ENCODE measurements around the gene SHOC2. TPM values are rescaled to one million over a fixed set of nuclear protein-coding genes. Genes with fewer than 3 reads are reported as not detected.

The SHOC2 gene
- total RNA-seq, 1 donor from 2014 or later = 24.4 TPM

DNA sequence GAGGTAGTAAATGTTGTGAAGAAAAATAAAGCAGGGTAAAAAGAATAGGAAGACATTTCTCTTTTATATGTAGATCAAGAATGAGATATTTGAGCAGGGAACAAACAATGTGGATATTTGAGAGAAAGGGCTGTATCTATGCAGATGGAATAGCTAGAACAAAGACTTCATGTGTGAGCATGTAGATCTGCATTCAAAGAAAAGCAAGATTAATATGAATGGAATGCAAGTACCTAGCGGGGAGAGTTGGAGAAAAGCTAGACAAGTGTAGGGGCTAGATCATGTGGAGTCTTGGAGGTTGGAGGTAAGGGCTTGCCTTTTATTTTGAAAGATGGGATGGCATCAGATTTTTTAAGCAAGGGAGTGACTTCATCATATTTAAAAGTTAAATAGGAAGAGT lies 27.1 kb downstream of the SHOC2 start:
- no peak for TF ChIP-seq CTCF (IDR thresholded peaks at IDR 0.05; ENCODE audit: insufficient read depth, low read length, poor library complexity, severe bottlenecking)
- no peak for DNase-seq (ENCODE audit: low read depth)
- no peaks in the 10 kb centered on the region for H3K36me3 ChIP-seq (ENCODE audit: control insufficient read depth, insufficient read depth, low read length)
- H3K4me3 ChIP-seq (ENCODE audit: low read depth, low read length) = no peak overlapping the region
- no peaks in the 10 kb centered on the region for H3K27me3 ChIP-seq (ENCODE audit: control insufficient read depth, insufficient read depth, low read length)

- no peak for DNase-seq (ENCODE audit: low read depth)
- Histone ChIP-seq H3K4me3 (ENCODE audit: low read depth, low read length) (no peak overlapping the region), H3K36me3 (ENCODE audit: control insufficient read depth, insufficient read depth, low read length) (no peaks in the 10 kb centered on the region), H3K27me3 (ENCODE audit: control insufficient read depth, insufficient read depth, low read length) (no peaks in the 10 kb centered on the region)
- TF ChIP-seq CTCF (IDR thresholded peaks at IDR 0.05; ENCODE audit: insufficient read depth, low read length, poor library complexity, severe bottlenecking) = no peak
Observed at GRCh38 chr10:110947061-110947595, 27.7 kb downstream of the SHOC2 start.

GRCh38 chr10:110951381-110951780 lies 32.0 kb downstream of the SHOC2 start:
- H3K27me3 ChIP-seq (ENCODE audit: control insufficient read depth, insufficient read depth, low read length) = no peaks in the 10 kb centered on the region
- H3K4me3 ChIP-seq (ENCODE audit: low read depth, low read length) = no peak overlapping the region
- H3K36me3 ChIP-seq (ENCODE audit: control insufficient read depth, insufficient read depth, low read length) = no peaks in the 10 kb centered on the region
- no peak for TF ChIP-seq CTCF (IDR thresholded peaks at IDR 0.05; ENCODE audit: insufficient read depth, low read length, poor library complexity, severe bottlenecking)
- DNase-seq (ENCODE audit: low read depth) = no peak

DNA sequence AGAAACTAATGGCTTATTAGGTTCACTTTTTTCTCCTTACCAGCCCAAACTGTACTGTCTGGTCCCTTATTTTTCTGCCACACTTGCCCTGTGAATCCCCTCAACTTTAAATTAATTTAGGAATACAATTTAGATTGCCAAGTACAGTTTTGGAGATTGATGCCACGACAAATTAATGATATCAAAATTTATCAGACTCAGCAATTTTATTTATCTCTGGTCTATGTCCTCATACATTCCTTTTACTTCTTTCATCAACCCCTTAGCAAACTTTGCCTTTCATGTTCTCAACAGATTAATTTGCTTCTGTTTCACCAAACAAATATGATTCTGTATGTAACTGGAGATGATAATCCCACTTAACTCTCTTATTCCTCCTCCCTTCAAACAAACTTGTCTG lies 38.2 kb downstream of the SHOC2 start:
- Histone ChIP-seq H3K36me3 (ENCODE audit: control insufficient read depth, insufficient read depth, low read length) (no peaks in the 10 kb centered on the region), H3K4me3 (ENCODE audit: low read depth, low read length) (no peak overlapping the region), H3K27me3 (ENCODE audit: control insufficient read depth, insufficient read depth, low read length) (no peaks in the 10 kb centered on the region)
- DNase-seq (ENCODE audit: low read depth) = no peak
- TF ChIP-seq CTCF (IDR thresholded peaks at IDR 0.05; ENCODE audit: insufficient read depth, low read length, poor library complexity, severe bottlenecking) = no peak

GRCh38 chr10:110959379-110960332 lies 40.3 kb downstream of the SHOC2 start:
- H3K4me3 ChIP-seq (ENCODE audit: low read depth, low read length) = no peak overlapping the region
- no peak for DNase-seq (ENCODE audit: low read depth)
- H3K27me3 ChIP-seq (ENCODE audit: control insufficient read depth, insufficient read depth, low read length) = no peaks in the 10 kb centered on the region
- H3K36me3 ChIP-seq (ENCODE audit: control insufficient read depth, insufficient read depth, low read length) = no peaks in the 10 kb centered on the region
- TF ChIP-seq CTCF (IDR thresholded peaks at IDR 0.05; ENCODE audit: insufficient read depth, low read length, poor library complexity, severe bottlenecking) = no peak

Measured in kidney epithelial cell (primary cell).